Neural progenitor cell (in vitro differentiated cells): ENCODE data around the gene MSI2.

Experiments
- CTCF ChIP-seq: fragments of 200-600 bp; sonication (generic); IDR thresholded peaks from 2 replicates; pipeline ENCODE4 v1.5.1; 2017; ENCODE audit warnings: antibody characterized with exemption, mild to moderate bottlenecking
- EZH2 ChIP-seq: fragments of 200-600 bp; sonication (generic); IDR thresholded peaks from 2 replicates; pipeline ENCODE4 v1.6.1; 2017; ENCODE audit warnings: antibody characterized with exemption, mild to moderate bottlenecking, moderate library complexity
- EZH2phosphoT487 ChIP-seq: fragments of 200-600 bp; sonication (generic); IDR thresholded peaks from 2 replicates; pipeline ENCODE4 v1.6.1; 2017; ENCODE audit warnings: antibody characterized with exemption

DNA sequence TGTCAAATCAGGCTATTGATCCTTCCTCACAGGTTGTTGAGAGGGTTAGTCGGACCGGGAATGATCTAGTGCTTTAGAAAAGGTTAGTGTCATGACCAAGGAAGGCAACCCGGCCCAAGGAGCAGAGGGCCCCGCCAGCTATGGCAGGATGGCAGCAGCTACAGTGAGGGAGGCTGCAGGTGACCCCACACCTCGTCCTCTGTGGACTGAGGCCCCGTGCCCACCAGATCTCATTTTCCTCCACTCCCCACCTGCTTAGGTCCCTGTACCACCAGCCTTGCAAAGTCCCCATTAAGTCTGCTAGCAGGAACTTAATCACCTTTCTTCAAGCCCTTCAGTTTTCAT is 381.3 kb downstream of the MSI2 start:
- no peak for TF ChIP-seq CTCF
- TF ChIP-seq EZH2, result no peak
- no peak for TF ChIP-seq EZH2phosphoT487
